Astrocyte of the hippocampus (primary cell): Measurements from ENCODE around the gene ELF2.
"Not testable (repeated sequence)": the region's sequence is repeated elsewhere in the genome, so short reads cannot be mapped to it uniquely, and the experiment has no call there.

Source experiments
- DNase-seq: peaks from one replicate; pipeline ENCODE4 v3.0.0; 2011; ENCODE audit warnings: low read depth, low spot score

Gene ELF2

GRCh38 chr4:139144911-139145551 is 32.0 kb downstream of the ELF2 start:
- no peak for DNase-seq

- peak; percentile 53 for DNase-seq
These were observed 32.7 kb downstream of the ELF2 start for GRCh38 chr4:139144161-139144859.

- DNase-seq: no peak
These were observed 34.0 kb downstream of the ELF2 start for GRCh38 chr4:139142980-139143379.

- DNase-seq: no peak
These were observed 34.9 kb downstream of the ELF2 start for GRCh38 chr4:139142087-139142486.

- DNase-seq: no peak
These were observed 39.3 kb downstream of the ELF2 start for GRCh38 chr4:139137763-139138162.

GRCh38 chr4:139134403-139134802 is 42.6 kb downstream of the ELF2 start:
- DNase-seq: no peak

- no peak for DNase-seq
These were observed 45.7 kb downstream of the ELF2 start for GRCh38 chr4:139131209-139131870.

GRCh38 chr4:139129206-139129605 is 47.8 kb downstream of the ELF2 start:
- no peak for DNase-seq

- no peak for DNase-seq
These were observed 50.1 kb downstream of the ELF2 start for GRCh38 chr4:139126898-139127297.

GRCh38 chr4:139123910-139124309 is 53.1 kb downstream of the ELF2 start:
- no peak for DNase-seq

GRCh38 chr4:139118365-139118764 is 58.7 kb downstream of the ELF2 start:
- no peak for DNase-seq

GRCh38 chr4:139115226-139115625 is 61.8 kb downstream of the ELF2 start:
- DNase-seq: no peak

GRCh38 chr4:139114795-139115194 is 62.2 kb downstream of the ELF2 start:
- not testable (repeated sequence) for DNase-seq

- no peak for DNase-seq
These were observed 64.4 kb downstream of the ELF2 start for GRCh38 chr4:139112650-139113049.

- no peak for DNase-seq
These were observed 68.4 kb downstream of the ELF2 start for GRCh38 chr4:139108567-139109128.

GRCh38 chr4:139099366-139099982 is 77.5 kb downstream of the ELF2 start:
- DNase-seq: peak; percentile 90

- no peak for DNase-seq
These were observed 84.7 kb downstream of the ELF2 start for GRCh38 chr4:139092271-139092670.

GRCh38 chr4:139085141-139085540 is 91.9 kb downstream of the ELF2 start:
- DNase-seq: no peak

- DNase-seq: no peak
These were observed 92.3 kb downstream of the ELF2 start for GRCh38 chr4:139084804-139085093.

- peak; percentile 95 for DNase-seq
These were observed 92.8 kb downstream of the ELF2 start for GRCh38 chr4:139083956-139084803.

GRCh38 chr4:139083607-139083955 is 93.4 kb downstream of the ELF2 start:
- peak; percentile 83 for DNase-seq
